GM19467 (cell line): ENCODE results near the gene ITPR1.
A peak's percentile ranks its signal among the peaks of the same experiment; 100 is the strongest.

ENCODE experiments used
- ATAC-seq: cut with Tn5 transposase; IDR thresholded peaks from one replicate; pipeline ENCODE4 v1.9.1; 2021; ENCODE audit warnings: mild to moderate bottlenecking, moderate library complexity; ENCODE audit not compliant: unreplicated experiment

The ITPR1 gene

DNA sequence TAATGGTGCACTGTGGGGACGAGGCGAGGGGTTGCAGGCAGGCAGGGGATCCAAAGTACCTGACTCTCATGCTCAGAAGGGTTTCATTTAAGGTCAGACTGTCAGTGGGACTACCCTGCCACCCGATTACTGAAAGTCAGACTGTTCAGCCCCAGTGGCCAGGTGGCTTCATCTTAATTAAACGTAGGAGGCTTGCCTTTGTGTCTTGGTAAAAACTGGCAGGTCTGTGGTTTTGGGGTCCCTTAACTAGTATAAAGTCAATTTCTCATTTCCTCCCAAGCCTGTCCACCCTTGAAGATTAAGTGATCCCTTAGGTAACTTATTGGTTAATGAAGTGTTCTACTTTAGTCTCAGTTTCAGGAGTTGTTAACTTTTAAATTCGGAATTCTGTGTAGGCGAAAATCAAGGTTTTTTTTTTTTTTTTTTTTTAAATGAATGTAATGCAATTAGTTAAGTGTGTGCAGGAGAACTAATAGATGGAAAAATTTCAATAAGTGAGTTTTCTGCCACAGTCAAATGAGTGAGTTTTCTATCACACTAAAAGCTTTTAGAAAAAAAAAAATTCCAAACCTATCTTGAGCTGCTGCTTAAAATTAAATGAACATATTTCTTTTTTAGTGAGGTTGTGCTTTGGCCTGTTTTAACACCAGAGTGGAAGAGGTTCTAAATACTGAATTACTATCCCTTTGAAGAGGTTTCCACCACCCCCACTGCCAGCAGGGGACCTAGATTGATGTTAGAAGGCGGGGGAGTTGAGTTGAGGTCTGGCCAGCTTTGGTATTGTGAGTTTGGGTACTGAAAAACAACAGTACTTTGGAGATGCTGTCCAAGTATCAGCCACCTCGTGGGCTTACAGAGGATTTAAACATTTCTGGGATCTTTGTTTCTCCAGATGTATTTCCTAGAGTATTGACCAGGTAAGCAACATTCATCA is 15.2 kb downstream of the ITPR1 start:
- peak; percentile 73 for ATAC-seq

DNA sequence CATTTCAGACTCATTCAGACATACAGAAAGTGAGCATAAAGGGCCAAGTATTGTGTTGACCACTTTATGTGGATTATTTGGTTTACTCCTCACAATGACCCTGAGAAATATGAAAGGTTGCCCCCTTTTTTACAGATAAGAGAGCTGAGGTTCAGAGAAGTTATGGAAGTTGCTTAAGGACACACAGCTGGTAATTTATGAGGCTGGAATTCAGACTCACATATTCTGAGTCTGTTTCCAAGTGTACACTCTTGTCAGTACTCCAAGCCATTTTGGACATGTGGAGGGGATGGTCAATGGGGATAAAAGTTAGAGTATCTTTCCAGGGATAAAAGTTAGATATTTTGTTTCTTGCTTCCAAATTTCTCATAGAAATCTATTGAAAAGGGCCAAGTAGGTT is 15.9 kb downstream of the ITPR1 start:
- ATAC-seq, result no peak

DNA sequence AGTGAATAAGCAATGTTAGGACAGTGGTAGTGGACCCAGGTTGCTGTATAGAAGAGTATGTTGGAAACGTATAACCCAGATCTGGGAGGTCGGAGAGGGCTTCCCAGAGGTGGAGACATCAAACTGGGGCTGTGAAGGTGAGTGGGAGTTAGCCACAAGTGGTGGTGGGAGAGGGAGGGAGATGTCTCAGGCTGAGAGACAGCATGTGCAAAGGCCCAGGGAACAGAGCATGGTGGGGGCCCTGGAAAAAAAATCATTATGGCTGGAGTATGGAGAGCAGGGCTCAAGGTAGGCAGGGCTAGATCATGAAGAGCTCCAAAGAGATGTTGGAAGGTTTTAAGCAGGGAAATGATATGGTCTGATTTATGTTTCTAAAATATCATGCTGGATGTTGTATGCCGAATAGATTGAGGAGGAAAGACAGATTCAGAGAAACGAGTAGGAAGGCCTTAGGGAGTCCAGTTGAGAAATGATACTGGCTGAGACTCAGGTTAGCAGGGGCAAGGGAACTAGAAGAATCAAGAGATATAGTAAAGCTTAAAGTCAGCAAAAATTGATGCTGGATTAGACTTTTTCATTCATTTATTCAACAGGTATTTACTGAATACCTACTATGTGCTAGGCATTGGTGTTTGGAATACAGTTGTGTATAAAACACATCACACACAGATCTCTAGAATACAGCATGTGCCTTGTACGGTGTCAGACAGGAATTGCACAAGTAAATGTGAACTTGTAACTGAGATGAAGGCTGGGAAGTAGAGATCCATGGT is 17.0 kb downstream of the ITPR1 start:
- ATAC-seq, result no peak

- no peak for ATAC-seq
Measured at GRCh38 chr3:4511491-4512262, 18.5 kb downstream of the ITPR1 start.

DNA sequence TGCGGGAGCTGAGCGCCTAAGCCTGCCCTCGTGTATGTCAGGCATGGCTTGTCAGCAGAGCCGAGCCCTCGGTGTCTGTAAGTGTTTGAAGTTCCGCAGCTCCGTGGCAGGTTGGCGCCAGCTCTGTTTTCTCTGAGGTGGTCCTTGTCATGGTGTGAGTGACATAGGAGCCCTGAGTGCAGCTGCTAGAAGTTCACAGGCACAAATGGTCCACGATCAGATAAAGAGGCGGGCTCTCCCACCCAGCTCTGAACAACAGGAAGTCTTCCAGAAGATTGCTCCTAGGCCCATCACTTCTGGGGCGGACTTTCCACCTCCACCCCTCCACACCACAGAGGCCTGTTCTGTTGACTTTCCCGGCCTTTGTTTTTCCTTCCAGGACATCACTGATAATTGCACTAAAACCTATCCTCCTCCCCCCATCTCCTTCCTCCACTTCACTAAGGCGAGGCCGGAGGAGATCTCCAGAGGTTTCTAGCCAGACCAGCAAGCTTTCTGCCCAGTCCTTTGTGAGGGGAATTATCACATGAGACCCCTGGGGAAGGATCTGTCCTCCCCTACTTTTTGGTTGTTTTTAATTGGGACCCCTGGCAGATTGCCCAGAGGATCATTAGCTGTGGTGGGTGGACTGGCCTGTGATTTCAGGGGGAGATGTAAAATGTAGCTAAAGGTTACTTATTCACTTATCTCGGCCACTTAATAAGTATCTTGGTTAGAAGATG is 19.9 kb downstream of the ITPR1 start:
- no peak for ATAC-seq

- ATAC-seq, result no peak
Measured at GRCh38 chr3:4514321-4514720, 21.2 kb downstream of the ITPR1 start.

DNA sequence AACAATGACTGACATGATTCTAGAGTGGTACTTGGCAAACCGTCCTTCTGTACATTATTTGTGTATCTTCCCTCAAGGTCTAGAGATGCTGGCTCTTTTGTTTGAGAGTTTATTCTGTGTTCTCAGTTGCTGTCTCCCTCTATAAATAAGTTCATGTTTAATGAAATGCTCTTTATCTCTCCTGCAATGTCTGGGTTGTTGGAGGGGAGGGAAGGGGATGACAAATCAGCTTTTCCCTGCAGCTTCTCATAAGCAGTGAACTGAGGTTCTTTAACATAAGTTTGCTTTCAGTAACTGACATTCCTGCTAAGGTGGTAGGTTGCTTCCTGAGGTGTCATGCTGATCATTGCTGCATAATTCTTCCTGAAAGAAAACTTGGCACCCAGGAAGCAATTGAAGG is 21.8 kb downstream of the ITPR1 start:
- no peak for ATAC-seq

GRCh38 chr3:4515916-4516579 is 22.9 kb downstream of the ITPR1 start:
- no peak for ATAC-seq

GRCh38 chr3:4517093-4517492 is 23.9 kb downstream of the ITPR1 start:
- no peak for ATAC-seq

GRCh38 chr3:4517643-4518311 is 24.6 kb downstream of the ITPR1 start:
- no peak for ATAC-seq

- ATAC-seq, result no peak
Measured at GRCh38 chr3:4520033-4520816, 27.1 kb downstream of the ITPR1 start.

DNA sequence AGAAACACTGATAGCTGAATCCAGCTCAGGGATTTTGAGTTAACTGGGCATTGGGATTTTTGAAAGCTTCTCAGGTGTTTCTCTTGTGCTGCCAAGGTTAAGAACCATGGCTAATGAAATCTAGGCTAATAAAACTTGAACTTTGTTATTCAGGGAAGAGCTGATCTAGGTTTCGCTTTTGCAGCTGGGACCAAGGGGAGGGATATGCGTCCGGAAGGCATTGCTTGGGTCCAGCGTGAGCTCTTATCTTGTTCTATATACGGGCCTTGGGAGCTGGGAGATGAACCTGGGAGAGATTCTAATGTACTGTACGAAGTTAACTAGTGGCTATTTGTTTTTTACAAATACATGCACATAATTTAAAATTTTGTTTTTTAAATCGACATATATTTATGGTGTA is 29.8 kb downstream of the ITPR1 start:
- ATAC-seq, result no peak

DNA sequence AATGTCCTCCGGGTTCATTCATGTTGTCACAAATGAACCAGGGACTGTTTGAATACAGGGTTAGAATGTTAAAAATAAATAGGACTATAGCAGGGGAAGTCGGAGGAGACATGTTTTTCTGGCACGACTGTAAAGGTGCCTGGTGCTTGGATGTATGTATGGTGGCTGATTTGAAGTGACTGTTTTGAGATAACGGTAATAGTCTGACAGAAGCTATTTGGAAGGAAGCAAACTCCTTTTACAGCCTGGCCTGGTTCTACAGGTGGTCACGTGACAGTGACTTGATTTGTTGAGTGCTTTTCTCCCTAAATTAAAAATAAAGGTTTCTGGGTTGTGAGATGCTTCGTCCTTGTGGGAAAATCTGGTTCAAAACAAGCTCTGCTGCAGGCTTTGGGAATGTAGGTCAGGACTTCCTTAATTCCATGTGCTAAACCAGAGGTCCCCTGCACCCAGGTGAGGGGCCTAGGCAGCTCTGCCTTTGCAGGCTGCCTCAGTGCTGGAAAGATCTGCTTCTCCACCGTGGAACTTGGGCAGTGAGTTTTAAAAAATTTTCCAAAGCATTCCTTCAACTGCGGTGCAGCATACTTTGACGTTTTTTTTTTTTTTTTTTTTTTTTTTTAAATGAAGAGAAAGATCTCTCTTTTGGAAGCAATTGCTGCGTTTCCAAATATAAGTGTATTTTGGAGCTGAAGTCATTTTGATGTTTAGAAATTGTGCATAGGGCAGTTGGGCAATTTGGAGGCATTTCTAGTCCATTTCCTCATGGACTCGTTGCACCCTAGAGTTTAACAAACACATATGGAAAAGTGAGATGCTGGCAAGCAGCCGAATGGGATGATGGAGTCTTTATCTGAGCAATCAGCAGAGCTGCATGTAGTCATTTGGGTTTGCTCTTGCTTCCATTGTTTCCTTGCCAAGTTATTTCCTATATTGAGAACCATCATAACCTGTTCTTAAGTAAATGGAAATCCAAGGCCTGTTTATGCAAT is 30.9 kb downstream of the ITPR1 start:
- no peak for ATAC-seq

DNA sequence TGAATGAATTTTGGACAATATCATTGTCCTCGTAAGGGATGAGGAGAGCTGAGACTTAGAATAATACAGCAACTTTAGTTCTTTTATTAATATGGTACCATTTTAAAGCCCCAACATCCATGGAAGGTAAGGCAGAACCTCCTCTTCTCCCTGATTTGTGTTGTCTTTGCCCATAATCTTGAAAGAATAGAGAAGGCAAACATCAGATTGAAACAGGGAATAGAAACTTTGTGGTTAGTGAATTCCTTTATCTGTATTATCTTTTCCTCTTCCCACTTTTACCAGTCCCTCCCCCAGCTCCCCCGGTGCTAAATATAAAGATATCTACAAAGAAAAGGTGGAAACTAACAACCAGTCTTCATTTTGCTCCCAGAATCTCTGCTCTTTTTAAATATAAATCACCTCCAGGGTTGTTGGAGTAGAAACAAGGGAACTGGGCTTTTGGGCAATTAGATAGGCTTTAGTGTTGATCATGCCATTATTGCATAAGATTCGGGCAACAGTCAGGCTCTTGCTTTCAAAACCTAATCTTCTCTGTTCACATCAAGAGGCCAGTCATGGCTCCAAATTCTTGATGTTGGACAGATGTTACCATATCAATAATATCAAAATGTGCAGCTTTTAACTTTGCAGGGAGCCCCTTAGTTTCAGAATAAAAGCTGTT is 32.5 kb downstream of the ITPR1 start:
- no peak for ATAC-seq

- no peak for ATAC-seq
Measured at GRCh38 chr3:4528320-4528719, 35.2 kb downstream of the ITPR1 start.

DNA sequence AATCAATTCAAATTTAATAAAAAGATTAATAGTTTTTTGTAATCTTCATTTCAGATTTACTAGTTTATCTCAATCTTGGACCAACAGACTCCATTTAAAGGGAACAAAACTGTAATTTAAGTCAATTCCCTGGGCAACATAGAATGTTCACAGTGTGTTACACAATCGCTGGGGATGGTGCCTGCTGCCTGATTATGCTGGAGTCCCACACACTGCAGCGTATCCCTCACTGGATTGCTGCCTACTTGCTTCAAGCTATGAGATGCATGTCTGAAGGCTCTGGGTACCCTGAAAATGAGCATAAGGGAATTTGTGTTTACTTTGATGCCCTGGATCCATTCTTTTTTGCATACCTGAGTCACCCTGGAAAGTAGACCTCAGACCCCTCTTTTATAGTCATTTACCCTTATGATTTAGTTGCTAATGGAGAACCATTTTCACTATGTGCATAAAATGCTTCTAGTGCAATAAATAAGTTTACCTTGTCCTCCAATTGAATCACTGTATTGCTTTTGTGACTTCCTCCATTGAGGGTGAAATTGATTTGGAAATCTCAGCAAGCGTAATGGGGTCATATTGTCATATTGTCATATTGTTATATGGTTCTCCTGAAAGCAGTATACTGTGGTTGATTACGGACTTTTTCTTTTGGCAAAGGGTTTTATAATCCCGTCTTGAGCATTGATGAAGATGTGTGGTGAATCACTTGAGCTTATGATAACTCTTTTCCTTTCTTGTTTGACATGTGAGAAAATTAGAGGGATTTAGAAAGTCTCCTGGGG is 35.9 kb downstream of the ITPR1 start:
- ATAC-seq, result no peak
